IMR-90 (cell line): ENCODE data around the gene ADCY2. TPM values are rescaled to one million over a fixed set of nuclear protein-coding genes. Genes with fewer than 3 reads are reported as not detected.

Experiments used
- ATAC-seq: fragments of 200-7000 bp; cut with Tn5 transposase; 2 replicates; pipeline ENCODE4 v1.9.1; 2020; ENCODE audit warnings: low read depth, mild to moderate bottlenecking, moderate library complexity
- BruUV-seq: library from RNA; stranded (reverse); fragments of 400-500 nt; replicated peaks from 2 replicates; lab custom pipeline; 2021; lab: Mats Ljungman, UMichigan
- CTCF ChIA-PET: fragments of 300-600 bp; formaldehyde crosslinking; extraction: SDS; loops from one replicate; lab custom pipeline; 2021; ENCODE audit warnings: antibody characterized with exemption; lab: Yijun Ruan, JAX
- POLR2A ChIA-PET: fragments of 300-600 bp; sonication (Branson Sonifier 250); formaldehyde crosslinking; loops from one replicate; lab custom pipeline; 2022; ENCODE audit warnings: antibody characterized with exemption; ENCODE audit not compliant: unreplicated experiment; lab: Charles Lee
- DNase-seq: peaks from one replicate; pipeline ENCODE4 v3.0.0; 2013
- H2AFZ ChIP-seq: replicated peaks from 2 replicates; pipeline ENCODE3; 2013; ENCODE audit warnings: low read length, mild to moderate bottlenecking; ENCODE audit not compliant: poor library complexity
- H2AK5ac ChIP-seq: 2 replicates; pipeline ENCODE4 v1.6.1; 2013; ENCODE audit warnings: low read depth, low read length, inconsistent platforms
- H2AK9ac ChIP-seq: replicated peaks from 2 replicates; pipeline ENCODE3; 2013; ENCODE audit warnings: mild to moderate bottlenecking, low read depth, low read length, moderate library complexity; ENCODE audit not compliant: poor library complexity
- H2BK120ac ChIP-seq: 2 replicates; pipeline ENCODE4 v1.6.1; 2013; ENCODE audit warnings: low read depth, low read length, inconsistent platforms
- H2BK15ac ChIP-seq: 3 replicates; pipeline ENCODE4 v1.6.1; 2013; ENCODE audit warnings: low read depth, low read length, inconsistent platforms
- H2BK20ac ChIP-seq: 2 replicates; pipeline ENCODE4 v1.6.1; 2013; ENCODE audit warnings: low read depth, mild to moderate bottlenecking, inconsistent platforms, low read length, moderate library complexity
- H2BK5ac ChIP-seq: 2 replicates; pipeline ENCODE4 v1.6.1; 2013; ENCODE audit warnings: mild to moderate bottlenecking, low read depth, low read length, inconsistent platforms; ENCODE audit not compliant: poor library complexity, severe bottlenecking
- H3K14ac ChIP-seq: replicated peaks from 2 replicates; pipeline ENCODE4 v1.6.1; 2013; ENCODE audit warnings: low read depth, low read length, inconsistent platforms
- H3K18ac ChIP-seq: 2 replicates; pipeline ENCODE4 v1.6.1; 2013; ENCODE audit warnings: low read depth, low read length, control low read depth
- H3K23ac ChIP-seq: 2 replicates; pipeline ENCODE4 v1.6.1; 2013; ENCODE audit warnings: low read depth, low read length, inconsistent platforms
- H3K27ac ChIP-seq: 2 replicates; pipeline ENCODE4 v1.5.1; 2013; ENCODE audit warnings: mild to moderate bottlenecking, control low read depth, low read length; ENCODE audit not compliant: insufficient read depth
- H3K27me3 ChIP-seq: 2 replicates; pipeline ENCODE4 v1.6.1; 2013; ENCODE audit warnings: low read length; ENCODE audit not compliant: control insufficient read depth, insufficient read depth
- H3K36me3 ChIP-seq: 2 replicates; pipeline ENCODE4 v1.6.1; 2013; ENCODE audit warnings: low read length, mixed read lengths; ENCODE audit not compliant: control insufficient read depth, insufficient read depth
- H3K4ac ChIP-seq: 2 replicates; pipeline ENCODE4 v1.6.1; 2013; ENCODE audit warnings: low read depth, low read length, inconsistent platforms
- H3K4me1 ChIP-seq: 2 replicates; pipeline ENCODE4 v1.6.1; 2013; ENCODE audit warnings: low read length, mixed read lengths; ENCODE audit not compliant: control insufficient read depth, insufficient read depth
- H3K4me2 ChIP-seq: 2 replicates; pipeline ENCODE4 v1.6.1; 2013; ENCODE audit warnings: low read depth, mild to moderate bottlenecking, control low read depth, low read length, moderate library complexity
- H3K4me3 ChIP-seq: 2 replicates; pipeline ENCODE4 v1.5.1; 2013; ENCODE audit warnings: low read depth, mild to moderate bottlenecking, control low read depth, low read length, moderate library complexity; ENCODE audit not compliant: insufficient read depth
- H3K56ac ChIP-seq: 2 replicates; pipeline ENCODE4 v1.6.1; 2013; ENCODE audit warnings: low read length, inconsistent platforms; ENCODE audit not compliant: insufficient read depth; ENCODE audit errors: extremely low read depth
- H3K79me1 ChIP-seq, 2 experiments: 2 replicates each; pipeline ENCODE4 v1.6.1; 2013; ENCODE audit warnings: low read length in 2 of 2, inconsistent platforms in 1 of 2, low read depth in 1 of 2
- H3K9ac ChIP-seq: 2 replicates; pipeline ENCODE4 v1.6.1; 2013; ENCODE audit warnings: low read depth, low read length, control low read depth
- H3K9me1 ChIP-seq: 2 replicates; pipeline ENCODE4 v1.6.1; 2013; ENCODE audit warnings: low read length, inconsistent platforms; ENCODE audit not compliant: insufficient read depth
- H3K9me3 ChIP-seq: 2 replicates; pipeline ENCODE4 v1.6.1; 2013; ENCODE audit warnings: low read length; ENCODE audit not compliant: control insufficient read depth, insufficient read depth
- H4K20me1 ChIP-seq: 2 replicates; pipeline ENCODE4 v1.6.1; 2013; ENCODE audit warnings: low read length, inconsistent platforms; ENCODE audit not compliant: insufficient read depth
- H4K5ac ChIP-seq: 2 replicates; pipeline ENCODE4 v1.6.1; 2013; ENCODE audit warnings: mild to moderate bottlenecking, low read depth, low read length, control low read depth
- H4K8ac ChIP-seq, 2 experiments: 2 replicates each; pipeline ENCODE4 v1.6.1; 2013; ENCODE audit warnings: low read depth in 2 of 2, low read length in 2 of 2, control low read depth in 1 of 2, inconsistent platforms in 1 of 2
- H4K91ac ChIP-seq: 2 replicates; pipeline ENCODE4 v1.6.1; 2013; ENCODE audit warnings: low read depth, low read length, inconsistent platforms; ENCODE audit not compliant: insufficient read depth
- BHLHE40 ChIP-seq: fragments of 150-350 bp; IDR thresholded peaks from 2 replicates; pipeline ENCODE4 v1.6.1; 2016; ENCODE audit warnings: mild to moderate bottlenecking, low read depth, low read length
- CHD1 ChIP-seq: IDR thresholded peaks from 2 replicates; pipeline ENCODE4 v1.6.1; 2012; ENCODE audit warnings: low read depth, low read length, improper control_type of control experiment
- CTCF ChIP-seq: conservative IDR thresholded peaks from 2 replicates; pipeline ENCODE4 v1.5.1; 2012; ENCODE audit warnings: mild to moderate bottlenecking, low read depth, low read length, improper control_type of control experiment
- FOS ChIP-seq: fragments of 150-350 bp; IDR thresholded peaks from 2 replicates; pipeline ENCODE4 v1.6.1; 2016; ENCODE audit warnings: low read depth, low read length
- MAZ ChIP-seq: IDR thresholded peaks from 2 replicates; pipeline ENCODE4 v1.6.1; 2012; ENCODE audit warnings: low read depth, mild to moderate bottlenecking, low read length, improper control_type of control experiment, moderate library complexity, borderline replicate concordance
- MXI1 ChIP-seq: IDR thresholded peaks from 2 replicates; pipeline ENCODE4 v1.6.1; 2012; ENCODE audit warnings: low read depth, mild to moderate bottlenecking, low read length, moderate library complexity, borderline replicate concordance
- POLR2A ChIP-seq: IDR thresholded peaks from 2 replicates; pipeline ENCODE4 v1.6.1; 2012; ENCODE audit warnings: mild to moderate bottlenecking, low read depth, low read length
- RCOR1 ChIP-seq: IDR thresholded peaks from 2 replicates; pipeline ENCODE4 v1.6.1; 2012; ENCODE audit warnings: mild to moderate bottlenecking, low read length, improper control_type of control experiment; ENCODE audit not compliant: insufficient replicate concordance
- RFX5 ChIP-seq: IDR thresholded peaks from 2 replicates; pipeline ENCODE4 v1.8.0; 2012; ENCODE audit warnings: low read depth, mild to moderate bottlenecking, low read length, moderate library complexity
- WGBS, 2 experiments: methylation state at CpG; one replicate each; pipeline versions ENCODE4 v1.1.5 to v1.1.7; 2013; ENCODE audit warnings: missing lambda C conversion rate in 2 of 2; ENCODE audit not compliant: insufficient read length in 1 of 2; ENCODE audit errors: extremely low coverage in 2 of 2; 5-methylcytosine and 5-hydroxymethylcytosine counted together
- dilution Hi-C: fragments of 300-500 bp; cut with HindIII; formaldehyde crosslinking; loops from one replicate; pipeline ENCODE4 v1.14.3; 2018; ENCODE audit warnings: low sequenced_read_pairs; ENCODE audit not compliant: unreplicated experiment
- in situ Hi-C: fragments of 300-500 bp; cut with MboI; formaldehyde crosslinking; loops from 3 replicates; pipeline ENCODE4 v1.14.3; 2019; ENCODE audit warnings: low sequenced_read_pairs, inconsistent platforms, mixed read lengths
- intact Hi-C: fragments of 100-400 bp; cut with micrococcal nuclease; formaldehyde crosslinking; loops from 2 replicates; pipeline ENCODE4 v1.10.0; 2022
- polyA plus RNA-seq, 3 experiments: library from polyadenylated mRNA; depleted of rRNA; stranded (reverse); fragments of >200 nt; gene quantifications; 2 replicates each; pipeline ENCODE4 v1.2.3, GENCODE V29; 2012; ENCODE audit warnings: low replicate concordance in 1 of 3
- total RNA-seq: library from RNA; depleted of rRNA; stranded (reverse); fragments of >200 nt; gene quantifications from 2 replicates; pipeline ENCODE4 v1.2.3, GENCODE V29; 2012
- TF ChIP-seq, protein P1 (sequence below): fragments of 150-350 bp; IDR thresholded peaks from 2 replicates; pipeline ENCODE4 v1.6.1; 2016; ENCODE audit warnings: low read depth, mild to moderate bottlenecking, low read length, moderate library complexity, borderline replicate concordance

The ADCY2 gene
- total and polyA plus RNA-seq, 2 of the 4 experiments (the other 2 are of a cell fraction): not detected

- Histone ChIP-seq H2BK20ac (no peak overlapping the region), H2BK15ac (no peak overlapping the region), H3K27ac (no peak overlapping the region), H2AFZ (no peak overlapping the region), H3K27me3 (no peaks in the 10 kb centered on the region), H3K4ac (no peak overlapping the region), H3K14ac (no peak overlapping the region), H4K5ac (no peak overlapping the region), H4K20me1 (no peaks in the 10 kb centered on the region), H2AK9ac (no peak overlapping the region), H4K8ac (no peak overlapping the region), H3K4me2 (no peak overlapping the region), H3K9me3 (peaks cover 20% of the 10 kb centered on the region), H3K4me3 (no peak overlapping the region), H3K56ac (no peak overlapping the region), H2BK120ac (no peak overlapping the region), H2BK5ac (no peak overlapping the region), H4K91ac (no peak overlapping the region), H3K9me1 (no peaks in the 10 kb centered on the region), H3K79me1 (no peaks in the 10 kb centered on the region), H2AK5ac (no peak overlapping the region), H3K36me3 (no peaks in the 10 kb centered on the region), H3K23ac (no peak overlapping the region), H3K4me1 (no peaks in the 10 kb centered on the region), H3K18ac (no peak overlapping the region), H3K9ac (no peak overlapping the region)
- DNase-seq: no peak
- ChIA-PET CTCF (no interaction called here), POLR2A (no interaction called here)
- no TSS peak for BruUV-seq
- WGBS, 2 experiments: no CpG with 5 or more reads among the region's 3 CpGs
- intact Hi-C loops: no loop called here
- no peak for ATAC-seq
- TF ChIP-seq RCOR1: no peak
- TF ChIP-seq FOS: no peak
- no peak for TF ChIP-seq BHLHE40
- TF ChIP-seq CTCF: no peak
- TF ChIP-seq, protein P1, sequence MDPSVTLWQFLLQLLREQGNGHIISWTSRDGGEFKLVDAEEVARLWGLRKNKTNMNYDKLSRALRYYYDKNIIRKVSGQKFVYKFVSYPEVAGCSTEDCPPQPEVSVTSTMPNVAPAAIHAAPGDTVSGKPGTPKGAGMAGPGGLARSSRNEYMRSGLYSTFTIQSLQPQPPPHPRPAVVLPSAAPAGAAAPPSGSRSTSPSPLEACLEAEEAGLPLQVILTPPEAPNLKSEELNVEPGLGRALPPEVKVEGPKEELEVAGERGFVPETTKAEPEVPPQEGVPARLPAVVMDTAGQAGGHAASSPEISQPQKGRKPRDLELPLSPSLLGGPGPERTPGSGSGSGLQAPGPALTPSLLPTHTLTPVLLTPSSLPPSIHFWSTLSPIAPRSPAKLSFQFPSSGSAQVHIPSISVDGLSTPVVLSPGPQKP: no peak
- TF ChIP-seq POLR2A: no peak
- TF ChIP-seq MAZ: no peak
- TF ChIP-seq RFX5: no peak
- no peak for TF ChIP-seq MXI1
- TF ChIP-seq CHD1: no peak
- in situ Hi-C loops: no loop called here
- dilution Hi-C loops: no loop called here
Measured at GRCh38 chr5:7676455-7676854, 280.5 kb downstream of the ADCY2 start.
